Ovary (tissue), 9 donors: Measurements from ENCODE around the gene AGMAT. TPM values are rescaled to one million over a fixed set of nuclear protein-coding genes. Genes with fewer than 3 reads are reported as not detected.
A peak's percentile ranks its signal among the peaks of the same experiment; 100 is the strongest.

Experiments
- DNase-seq, 5 donors: peaks; one replicate each; pipeline ENCODE4 v3.0.0-alpha.2; 2019 to 2020
- H3K27ac ChIP-seq, 2 donors: fragments of 200-600 bp; one replicate each; pipeline versions ENCODE4 v1.5.1 to v1.8.0; 2019 to 2022
- H3K27me3 ChIP-seq: fragments of 200-600 bp; one replicate; pipeline ENCODE4 v1.8.0; 2022
- H3K36me3 ChIP-seq: fragments of 200-600 bp; sonication (generic); one replicate; pipeline ENCODE4 v1.5.1; 2019
- H3K4me1 ChIP-seq: one replicate; pipeline ENCODE4 v1.8.1; 2013; ENCODE audit warnings: mild to moderate bottlenecking, moderate library complexity; ENCODE audit not compliant: insufficient read depth
- H3K4me3 ChIP-seq: fragments of 200-600 bp; sonication (generic); one replicate; pipeline ENCODE4 v1.5.1; 2017
- H3K9me3 ChIP-seq, 2 donors: fragments of 200-600 bp in 1 of 2; sonication (generic) in 1 of 2; one replicate each; pipeline versions ENCODE4 v1.5.1 to v1.8.1; 2013 to 2019; ENCODE audit warnings: mild to moderate bottlenecking in 1 of 2, moderate library complexity in 1 of 2
- EP300 ChIP-seq: sonication (generic); formaldehyde crosslinking; IDR thresholded peaks from one replicate; pipeline ENCODE4 v1.6.1; 2017; ENCODE audit warnings: antibody characterized with exemption
- POLR2A ChIP-seq: fragments of 450-650 bp; IDR thresholded peaks from one replicate; pipeline ENCODE4 v1.6.1; 2017; ENCODE audit warnings: antibody characterized with exemption, mild to moderate bottlenecking, moderate library complexity
- WGBS, 3 donors: extraction: QIAGEN DNeasy Blood & Tissue Kit in 1 of 3; methylation state at CpG; one replicate each; pipeline versions ENCODE4 v1.1.5 to v1.1.7; 2013 to 2017; 5-methylcytosine and 5-hydroxymethylcytosine counted together
- intact Hi-C, 4 donors: fragments of 100-400 bp; cut with DNase I; formaldehyde crosslinking; loops; one replicate each; pipeline versions ENCODE4 v1.11.0 to v1.15.1; 2022 to 2023
- polyA plus RNA-seq, 2 donors: library from polyadenylated mRNA; stranded (reverse); fragments of 200-250 nt in 1 of 2; fragments of 350-450 nt in 1 of 2; fragmentation: Illumina TruSeq in 1 of 2; extraction: RNeasy Lipid Tissue Mini Kit (QIAGEN cat#74804) in 1 of 2; gene quantifications; one replicate each; pipeline ENCODE4 v1.2.3, GENCODE V29; 2013 to 2014
- total RNA-seq, 7 donors: library from RNA; depleted of rRNA in 2 of 7; stranded (reverse); fragments of >200 nt in 2 of 7; fragmentation: NEBNext Ultra II Directional in 3 of 7; extraction: Animal tissue kit (Norgen Biotek cat#: 25700) in 3 of 7; gene quantifications; one replicate each; pipeline versions ENCODE4 v1.1.0 to v1.2.4, GENCODE V29; 2016 to 2023
- TF ChIP-seq, protein P1 (sequence below), 3 donors: fragments of 450-650 bp in 2 of 3; fragments of 200-600 bp in 1 of 3; IDR thresholded peaks; one replicate each; pipeline versions ENCODE4 v1.5.1 to v1.8.0; 2016 to 2022; ENCODE audit warnings: antibody characterized with exemption in 3 of 3, mild to moderate bottlenecking in 1 of 3
- donor health status: DM: no; HTN: no; CAD: no; lungs with moderate emphysema.
- donor health status: DM: no; HTN: no; CAD: no.
- donor health status: Bipolar disorder and iron deficiency.
- donor health status: DM: yes; HTN: yes; CAD: no.
- donor health status: DM: no; HTN: no; CAD: no.
- donor health status: DM: yes; HTN: yes; CAD: no.

AGMAT gene
- total and polyA plus RNA-seq, 9 donors, result 0.08 to 1.5 (median 0.30) TPM; not detected in 4

- no peaks in the 10 kb centered on the region for H3K27me3 ChIP-seq
- TF ChIP-seq, protein P1, sequence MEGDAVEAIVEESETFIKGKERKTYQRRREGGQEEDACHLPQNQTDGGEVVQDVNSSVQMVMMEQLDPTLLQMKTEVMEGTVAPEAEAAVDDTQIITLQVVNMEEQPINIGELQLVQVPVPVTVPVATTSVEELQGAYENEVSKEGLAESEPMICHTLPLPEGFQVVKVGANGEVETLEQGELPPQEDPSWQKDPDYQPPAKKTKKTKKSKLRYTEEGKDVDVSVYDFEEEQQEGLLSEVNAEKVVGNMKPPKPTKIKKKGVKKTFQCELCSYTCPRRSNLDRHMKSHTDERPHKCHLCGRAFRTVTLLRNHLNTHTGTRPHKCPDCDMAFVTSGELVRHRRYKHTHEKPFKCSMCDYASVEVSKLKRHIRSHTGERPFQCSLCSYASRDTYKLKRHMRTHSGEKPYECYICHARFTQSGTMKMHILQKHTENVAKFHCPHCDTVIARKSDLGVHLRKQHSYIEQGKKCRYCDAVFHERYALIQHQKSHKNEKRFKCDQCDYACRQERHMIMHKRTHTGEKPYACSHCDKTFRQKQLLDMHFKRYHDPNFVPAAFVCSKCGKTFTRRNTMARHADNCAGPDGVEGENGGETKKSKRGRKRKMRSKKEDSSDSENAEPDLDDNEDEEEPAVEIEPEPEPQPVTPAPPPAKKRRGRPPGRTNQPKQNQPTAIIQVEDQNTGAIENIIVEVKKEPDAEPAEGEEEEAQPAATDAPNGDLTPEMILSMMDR (IDR thresholded peaks at IDR 0.05), result no peak
- TF ChIP-seq POLR2A (no peak), EP300 (no peak)
- H3K4me1 ChIP-seq, result peaks cover 8% of the 10 kb centered on the region
- H3K36me3 ChIP-seq, result no peaks in the 10 kb centered on the region
- H3K4me3 ChIP-seq, result peak overlapping the region; percentile 98
- intact Hi-C loops, result loop anchor here in 1 of 4 donors (5.0 to 10.0 kb wide), 2 partner anchors 63 to 84 kb away; partner anchors contain the start of gene PLEKHM2
- peak overlapping the region; percentile 9 to 79 for H3K27ac ChIP-seq
- 69 to 74% (median 71%) methylated on average over 26 of the region's 26 CpGs for WGBS, 3 donors
- no peak for DNase-seq
- no peaks in the 10 kb centered on the region for H3K9me3 ChIP-seq
Measured at GRCh38 chr1:15618655-15619525, 34.0 kb upstream of the AGMAT start.

- Histone ChIP-seq H3K27me3 (no peaks in the 10 kb centered on the region), H3K4me1 (peaks cover 8% of the 10 kb centered on the region), H3K4me3 (peak overlapping the region; percentile 98), H3K36me3 (no peaks in the 10 kb centered on the region), H3K27ac (peak overlapping the region; percentile 79 to 88), H3K9me3 (no peaks in the 10 kb centered on the region)
- intact Hi-C loops, result loop anchor here in 1 of 4 donors (5.0 to 10.0 kb wide), 2 partner anchors 64 to 83 kb away; partner anchors contain the start of gene PLEKHM2
- TF ChIP-seq, protein P1 (IDR thresholded peaks at IDR 0.05), result no peak
- TF ChIP-seq POLR2A, result no peak
- no peak for TF ChIP-seq EP300
- DNase-seq, result no peak
- WGBS, 3 donors, result 0 to 1% (median 1%) methylated on average over 8 of the region's 8 CpGs
Measured at GRCh38 chr1:15618077-15618654, 33.3 kb upstream of the AGMAT start.

DNA sequence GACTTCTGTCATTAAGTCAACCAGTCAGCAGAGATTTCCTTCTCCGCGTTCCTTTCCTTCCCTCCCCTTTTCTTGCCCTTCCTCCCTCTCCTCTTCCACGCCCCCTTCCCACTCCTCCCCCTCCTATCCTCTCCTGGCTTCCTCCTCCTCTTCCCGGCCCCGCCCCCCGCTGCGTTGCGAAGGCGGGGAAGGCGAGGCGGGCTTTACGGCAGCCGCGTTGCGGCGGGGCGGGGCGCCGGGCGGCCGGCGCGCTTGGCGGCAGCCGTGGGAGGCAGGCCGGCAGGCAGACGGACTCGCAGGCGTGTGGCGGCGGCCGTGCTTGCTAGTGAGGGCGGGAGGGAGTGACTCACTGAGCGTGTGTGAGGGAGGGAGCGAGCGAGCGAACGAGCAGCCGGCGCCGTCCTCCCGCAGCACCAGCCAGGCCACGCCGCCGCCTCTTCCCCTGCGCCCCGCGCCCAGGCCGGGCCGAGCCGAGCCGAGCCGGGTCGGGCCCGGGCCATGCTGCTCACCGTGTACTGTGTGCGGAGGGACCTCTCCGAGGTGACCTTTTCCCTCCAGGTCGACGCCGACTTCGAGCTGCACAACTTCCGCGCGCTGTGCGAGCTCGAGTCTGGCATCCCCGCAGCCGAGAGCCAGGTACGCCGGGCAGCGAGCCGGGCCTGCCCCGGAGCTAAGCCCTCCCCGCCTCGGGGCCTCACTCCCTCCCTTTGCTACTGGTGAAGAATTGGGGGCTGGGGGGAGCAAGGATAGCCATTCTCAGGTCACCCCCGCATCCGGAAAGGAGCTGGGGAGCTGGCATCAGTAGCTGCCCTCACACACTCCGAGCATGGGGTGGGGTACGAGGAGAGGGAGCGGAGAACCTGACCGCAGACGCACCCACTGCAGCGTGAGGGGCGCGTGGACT is 32.6 kb upstream of the AGMAT start, which contains the start of gene DDI2:
TSS of gene DDI2 (plus strand) at position 286 of the 904 bp plus-strand sequence. CDS start at position 499, 213 bp downstream.
- TF ChIP-seq, protein P1 (IDR thresholded peaks at IDR 0.05), result no peak
- TF ChIP-seq POLR2A, result peak; percentile 82
- WGBS, 3 donors, result 0 to 1% (median 0%) methylated on average over 82 to 85 of the region's 86 CpGs
- H3K4me3 ChIP-seq, result peak within 1 kb of the TSS; percentile 98
- H3K27me3 ChIP-seq, result no peaks in the 10 kb centered on the region
- H3K9me3 ChIP-seq, result no peaks in the 10 kb centered on the region
- peaks cover 8% of the 10 kb centered on the region for H3K4me1 ChIP-seq
- intact Hi-C loops, result loop anchor here in 1 of 4 donors (5.0 to 10.0 kb wide), 2 partner anchors 65 to 83 kb away; partner anchors contain the start of gene PLEKHM2
- peak within 1 kb of the TSS; percentile 88 for H3K27ac ChIP-seq
- no peaks in the 10 kb centered on the region for H3K36me3 ChIP-seq
- peak; percentile 97 to 98 (median 97) for DNase-seq
